H1 (cell line): ENCODE data around the gene POLDIP3. TPM values are rescaled to one million over a fixed set of nuclear protein-coding genes. Genes with fewer than 3 reads are reported as not detected.

Source experiments
- CBX5 ChIP-seq: fragments of 300-800, 300-1000 bp; sonication (generic); IDR thresholded peaks from 2 replicates; pipeline ENCODE4 v1.7.1; 2016; ENCODE audit warnings: antibody characterized with exemption, low read length, low read depth
- CHD7 ChIP-seq: fragments of 300-600 bp; sonication (generic); IDR thresholded peaks from 2 replicates; pipeline ENCODE4 v1.7.1; 2012; ENCODE audit warnings: low read length, moderate library complexity, mild to moderate bottlenecking, inconsistent platforms; ENCODE audit not compliant: insufficient replicate concordance
- SP1 ChIP-seq: IDR thresholded peaks from 2 replicates; pipeline ENCODE4 v1.6.1; 2011; ENCODE audit warnings: low read depth, low read length
- SRF ChIP-seq: IDR thresholded peaks from 2 replicates; pipeline ENCODE4 v1.6.1; 2011; ENCODE audit warnings: mild to moderate bottlenecking, low read depth, low read length, moderate library complexity
- polyA plus RNA-seq, 7 experiments: library from polyadenylated mRNA; depleted of rRNA in 3 of 7; stranded (reverse) in 5 of 7; unstranded in 2 of 7; fragments of >200 nt in 5 of 7; fragments of 200-250 nt in 2 of 7; gene quantifications; 1 replicate in 5 of 7; 2 replicates in 1 of 7; 4 replicates in 1 of 7; pipeline versions ENCODE4 v1.2.1 to v1.2.3, GENCODE V29; 2011 to 2013; ENCODE audit warnings: missing spikeins in 2 of 7, mixed read lengths in 2 of 7
- total RNA-seq: library from RNA; stranded (reverse); fragmentation: NEBNext Ultra II Directional; extraction: Animal tissue kit (Norgen Biotek cat#: 25700); gene quantifications from 2 replicates; pipeline ENCODE4 v1.2.1, GENCODE V29; 2021

The POLDIP3 gene
- total and polyA plus RNA-seq, 2 of the 8 experiments (the other 6 are each of a cell fraction or from before 2014, with no cell fraction given) = 43.5 to 84.6 TPM

DNA sequence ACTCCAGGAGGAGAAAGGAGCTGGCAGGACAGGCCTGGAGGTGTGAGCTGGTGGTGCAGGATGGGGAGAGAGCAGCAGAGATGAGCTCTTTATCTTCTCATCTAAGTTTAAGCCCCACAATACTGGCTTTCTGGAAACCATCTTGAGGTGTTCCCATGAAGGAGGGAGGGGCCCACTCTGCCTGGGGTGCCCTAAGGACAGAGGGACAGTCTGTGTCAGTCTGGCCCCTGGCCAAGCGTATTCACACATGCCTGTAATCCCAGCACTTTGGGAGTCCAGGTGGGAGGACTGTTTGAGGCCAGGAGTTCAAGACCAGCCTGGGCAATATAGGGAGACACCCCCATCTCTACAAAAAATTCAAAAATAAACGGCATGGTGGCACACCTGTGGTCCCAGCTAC, 52.0 kb downstream of the POLDIP3 start (continued):
- TF ChIP-seq CHD7 = no peak
- no peak for TF ChIP-seq SRF
- TF ChIP-seq SP1 = no peak
- no peak for TF ChIP-seq CBX5
